ENCODE measurements around the gene MOBP. TPM values are rescaled to one million over a fixed set of nuclear protein-coding genes. Genes with fewer than 3 reads are reported as not detected.

Gene MOBP
- total RNA-seq = not detected in 2 replicates

DNA sequence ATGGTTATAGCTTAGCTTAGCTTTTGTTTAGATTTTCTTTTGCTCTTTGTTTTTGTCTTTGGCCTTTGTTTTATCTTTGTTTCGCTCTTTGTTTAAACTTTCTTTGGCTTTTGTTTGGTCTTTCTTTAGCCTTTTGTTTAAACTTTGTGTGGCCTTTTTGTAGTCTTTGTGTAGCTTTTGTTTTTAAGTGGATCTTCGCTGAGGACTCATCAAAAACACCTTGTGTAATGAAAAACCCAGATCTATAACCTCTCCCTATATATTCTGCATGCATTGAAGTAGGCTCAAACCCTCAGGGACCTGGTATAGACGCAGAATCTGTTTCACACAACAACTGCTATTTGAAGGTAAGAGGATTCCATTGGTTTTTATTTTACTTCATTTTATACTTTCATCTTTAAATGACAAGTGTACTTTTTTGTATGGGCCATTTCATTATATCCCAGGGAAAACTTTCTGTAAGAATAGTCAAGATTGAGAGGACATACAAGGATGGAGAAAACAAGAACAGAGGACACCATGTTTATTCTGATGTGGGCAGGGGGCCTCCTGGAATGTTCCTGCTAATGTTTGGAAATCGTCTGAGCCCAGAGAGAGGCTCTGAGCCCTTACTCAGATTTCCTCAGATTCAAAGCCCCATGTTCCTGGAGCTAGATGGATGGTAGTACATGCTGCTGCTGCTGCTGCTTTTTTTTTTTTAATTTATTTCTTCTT, at the start of gene MOBP:
Gene MOBP (plus strand): TSS at position 287 of the 714 bp plus-strand sequence. CDS start 34,390 bp downstream, outside the sequence.

Other genes starting within 250 kb of the MOBP start
- not detected in 2 replicates for gene CX3CR1, start 187.6 kb upstream of the MOBP start, total RNA-seq
- not detected in 2 replicates for gene CCR8, start 138.0 kb upstream of the MOBP start, total RNA-seq
- 25.7 and 29.1 TPM in 2 replicates for gene SLC25A38, start 84.3 kb upstream of the MOBP start, total RNA-seq
- 2,555 and 2,813 TPM in 2 replicates for gene RPSA, start 61.0 kb upstream of the MOBP start, total RNA-seq

All from hair follicular keratinocyte (primary cell).